Sigmoid colon (tissue), 4 donors: ENCODE data around the gene CCDC188.

Source experiments
- CTCF ChIP-seq, 4 experiments: fragments of 450-650 bp in 3 of 4; fragments of 200-600 bp in 1 of 4; IDR thresholded peaks; one replicate each; pipeline ENCODE4 v1.5.1; 2016 to 2019; ENCODE audit warnings: antibody characterized with exemption in 4 of 4, mild to moderate bottlenecking in 3 of 4, moderate library complexity in 2 of 4
- POLR2A ChIP-seq, 2 donors: fragments of 450-650 bp; IDR thresholded peaks; one replicate each; pipeline ENCODE4 v1.6.1; 2016; ENCODE audit warnings: antibody characterized with exemption in 2 of 2, mild to moderate bottlenecking in 2 of 2, moderate library complexity in 2 of 2
- POLR2AphosphoS5 ChIP-seq, 4 donors: sonication (generic); formaldehyde crosslinking; IDR thresholded peaks; one replicate each; pipeline ENCODE4 v1.6.1; 2017; ENCODE audit warnings: antibody characterized with exemption in 4 of 4

GRCh38 chr22:20126284-20127029 lies 24.4 kb downstream of the CCDC188 start:
- TF ChIP-seq POLR2AphosphoS5 (IDR thresholded peaks at IDR 0.05) (no peak), CTCF (IDR thresholded peaks at IDR 0.05) (no peak), POLR2A (IDR thresholded peaks at IDR 0.05) (no peak)
